GM12878 (cell line): ENCODE results near the gene CLASP1. TPM values are rescaled to one million over a fixed set of nuclear protein-coding genes. Genes with fewer than 3 reads are reported as not detected.

Experiments
- ATAC-seq: fragments of 200-7000 bp; cut with Tn5 transposase; 3 replicates; pipeline ENCODE4 v1.9.1; 2020; ENCODE audit warnings: mild to moderate bottlenecking, moderate library complexity
- BruUV-seq: library from RNA; stranded (reverse); fragments of 400-500 nt; replicated peaks from 2 replicates; lab custom pipeline; 2021; lab: Mats Ljungman, UMichigan
- CTCF ChIA-PET: fragments of 300-600 bp; sonication (Branson Sonifier 250); formaldehyde crosslinking; extraction: SDS; loops from one replicate; lab custom pipeline; 2021; ENCODE audit warnings: inconsistent platforms; lab: Yijun Ruan, JAX
- POLR2A ChIA-PET: fragments of 350-600 bp; formaldehyde crosslinking; extraction: SDS; loops from one replicate; lab custom pipeline; 2021; ENCODE audit warnings: inconsistent platforms; lab: Charles Lee
- RAD21 ChIA-PET: fragments of 300-600 bp; sonication (Branson Sonifier 250); formaldehyde crosslinking; loops from one replicate; lab custom pipeline; 2023; ENCODE audit warnings: antibody characterized with exemption; ENCODE audit not compliant: unreplicated experiment; lab: Charles Lee
- SMC1A ChIA-PET: fragments of 300-600 bp; sonication (Branson Sonifier 250); formaldehyde crosslinking; loops from one replicate; lab custom pipeline; 2023; ENCODE audit not compliant: unreplicated experiment, uncharacterized antibody; lab: Charles Lee
- DNase-seq: peaks from one replicate; pipeline ENCODE4 v3.0.0-alpha.2; 2011; ENCODE audit warnings: low read depth, low spot score
- FAIRE-seq: peaks from 3 replicates; lab custom pipeline; 2011; peaks lifted over from hg19 to GRCh38; lab: Jason Lieb, UNC
- H2AFZ ChIP-seq: 2 replicates; pipeline ENCODE4 v1.6.0; 2011; ENCODE audit warnings: low read depth, low read length, control low read depth; ENCODE audit not compliant: control insufficient read depth
- H3K27ac ChIP-seq: 2 replicates; pipeline ENCODE4 v1.5.1; 2011; ENCODE audit warnings: control low read depth; ENCODE audit not compliant: control insufficient read depth, insufficient read depth
- H3K27me3 ChIP-seq, 2 experiments: replicated peaks in 1 of 2; 2 replicates each; pipeline versions ENCODE4 v1.6.0 to v1.6.1; 2011; ENCODE audit warnings: low read length in 1 of 2; ENCODE audit not compliant: control insufficient read depth in 2 of 2, insufficient read depth in 2 of 2
- H3K36me3 ChIP-seq, 2 experiments: 2 replicates each; pipeline ENCODE4 v1.5.1; 2011; ENCODE audit warnings: low read length in 1 of 2; ENCODE audit not compliant: control insufficient read depth in 2 of 2, insufficient read depth in 2 of 2
- H3K4me1 ChIP-seq: 2 replicates; pipeline ENCODE4 v1.6.1; 2011; ENCODE audit warnings: mild to moderate bottlenecking, low read length, moderate library complexity, mixed read lengths; ENCODE audit not compliant: control insufficient read depth, insufficient read depth
- H3K4me2 ChIP-seq: 2 replicates; pipeline ENCODE4 v1.6.0; 2011; ENCODE audit warnings: control low read depth; ENCODE audit not compliant: control insufficient read depth, insufficient read depth
- H3K4me3 ChIP-seq: fragments of 200-600 bp; sonication (generic); 2 replicates; pipeline ENCODE4 v1.5.1; 2016
- H3K79me2 ChIP-seq: 2 replicates; pipeline ENCODE4 v1.6.0; 2011; ENCODE audit warnings: low read length; ENCODE audit not compliant: control insufficient read depth, insufficient read depth
- H3K9ac ChIP-seq: 2 replicates; pipeline ENCODE4 v1.8.0; 2011; ENCODE audit warnings: low read length, control low read depth, mixed read lengths; ENCODE audit not compliant: control insufficient read depth, insufficient read depth
- H3K9me3 ChIP-seq: replicated peaks from 3 replicates; pipeline ENCODE4 v1.5.1; 2011; ENCODE audit warnings: mild to moderate bottlenecking, low read length; ENCODE audit not compliant: control insufficient read depth, insufficient read depth
- H4K20me1 ChIP-seq: 2 replicates; pipeline ENCODE4 v1.6.0; 2011; ENCODE audit not compliant: control insufficient read depth, insufficient read depth
- BRCA1 ChIP-seq: IDR thresholded peaks from 2 replicates; pipeline ENCODE4 v1.6.1; 2011; ENCODE audit warnings: low read depth, low read length, improper control_type of control experiment
- NFYA ChIP-seq: IDR thresholded peaks from 2 replicates; pipeline ENCODE4 v1.6.1; 2011; ENCODE audit warnings: low read depth, mild to moderate bottlenecking, low read length, improper control_type of control experiment, borderline replicate concordance
- NR2C2 ChIP-seq: IDR thresholded peaks from 2 replicates; pipeline ENCODE4 v1.6.1; 2011; ENCODE audit warnings: borderline replicate concordance, low read depth; ENCODE audit not compliant: control insufficient read depth, insufficient read length
- RAD51 ChIP-seq: fragments of 450-650 bp; IDR thresholded peaks from 2 replicates; pipeline ENCODE4 v1.6.1; 2016; ENCODE audit warnings: moderate library complexity, mild to moderate bottlenecking, inconsistent platforms
- ZSCAN29 ChIP-seq: fragments of 450-650 bp; IDR thresholded peaks from 2 replicates; pipeline ENCODE4 v1.6.1; 2017; ENCODE audit warnings: mild to moderate bottlenecking, moderate library complexity
- WGBS: methylation state at CpG from one replicate; pipeline ENCODE4 v1.1.6; 2016; ENCODE audit warnings: low lambda C conversion rate; ENCODE audit not compliant: insufficient replicate concordance, insufficient coverage; ENCODE audit errors: missing lambda C conversion rate; 5-methylcytosine and 5-hydroxymethylcytosine counted together
- in situ Hi-C: fragments of 300-500 bp; cut with MboI; formaldehyde crosslinking; loops from 9 replicates; pipeline ENCODE4 v1.14.3; 2018; ENCODE audit warnings: mixed read lengths
- intact Hi-C: fragments of 100-400 bp; cut with micrococcal nuclease; formaldehyde crosslinking; loops from one replicate; pipeline ENCODE4 v1.14.2; 2022; ENCODE audit not compliant: unreplicated experiment
- polyA plus RNA-seq, 11 experiments: library from polyadenylated mRNA; depleted of rRNA in 4 of 11; unstranded in 6 of 11; stranded (reverse) in 5 of 11; fragments of >200 nt; fragmentation: Nextera tagmentation in 4 of 11; fragmentation: Illumina TruSeq in 1 of 11; extraction: Ambion mirVana in 4 of 11; extraction: Trizol in 1 of 11; gene quantifications; 1 replicate in 1 of 11; 2 replicates in 10 of 11; pipeline versions ENCODE4 v1.2.1 to v1.2.3, GENCODE V29; 2011 to 2016; ENCODE audit warnings: inconsistent platforms in 2 of 11, missing spikeins in 2 of 11, low read depth in 1 of 11
- total RNA-seq, 4 experiments: library from RNA; depleted of rRNA in 3 of 4; stranded (reverse); fragments of >200 nt in 3 of 4; fragmentation: Illumina TruSeq in 1 of 4; extraction: Trizol in 1 of 4; gene quantifications; 2 replicates each; pipeline versions ENCODE4 v1.2.1 to v1.2.3, GENCODE V29; 2013 to 2021
- TF ChIP-seq, protein P1 (sequence below): fragments of 150-350 bp; IDR thresholded peaks from 2 replicates; pipeline ENCODE4 v1.6.1; 2014; ENCODE audit warnings: mild to moderate bottlenecking, low read depth, low read length
- TF ChIP-seq, protein P2 (sequence below): fragments of 450-650 bp; IDR thresholded peaks from 2 replicates; pipeline ENCODE4 v1.6.1; 2018; ENCODE audit warnings: borderline replicate concordance, mild to moderate bottlenecking; ENCODE audit not compliant: partially characterized antibody

Gene CLASP1
- total and polyA plus RNA-seq, 10 of the 15 experiments (the other 5 are each of a cell fraction or from before 2014, with no cell fraction given), result 1.4 to 62.4 (median 32.9) TPM

DNA sequence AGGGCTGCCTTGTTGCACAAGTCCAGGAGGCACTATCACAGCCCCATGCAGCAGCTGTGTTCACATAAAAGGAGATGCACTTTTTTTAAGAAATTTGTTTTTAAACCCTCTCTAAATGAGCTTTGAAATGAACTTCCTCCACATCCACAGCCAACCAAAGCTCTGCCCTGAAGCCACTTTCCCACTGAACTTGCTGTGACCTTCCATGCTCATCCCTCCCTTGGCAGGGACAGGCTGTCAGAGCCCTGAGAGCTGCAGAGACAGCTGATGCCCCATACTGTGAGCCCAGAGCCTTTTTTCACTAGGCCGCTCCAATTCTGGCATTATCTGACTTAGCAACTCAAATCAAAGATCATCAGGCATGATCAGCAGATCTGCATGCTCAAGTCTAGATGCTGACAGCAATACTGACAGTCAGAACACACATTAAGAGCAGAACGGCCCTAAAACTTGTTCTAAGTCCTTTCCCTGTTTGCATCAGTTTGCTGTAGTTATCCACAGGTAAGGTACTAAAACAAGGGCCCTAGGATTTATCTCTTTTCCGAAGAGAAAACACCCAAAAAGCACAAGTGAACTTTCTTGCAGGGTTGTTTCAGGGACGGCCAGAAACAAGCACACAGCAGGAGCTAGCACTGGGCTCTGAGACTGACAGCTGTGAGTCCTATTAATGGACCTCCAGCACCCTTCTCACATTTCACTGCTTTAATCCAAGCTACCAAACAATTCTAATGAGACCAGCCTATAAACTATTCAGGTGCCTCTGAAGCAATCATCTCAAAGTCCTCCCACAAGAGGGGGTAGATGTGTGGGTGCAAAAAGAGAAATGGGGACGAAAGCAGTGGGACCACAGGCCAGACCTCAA lies 83.6 kb downstream of the CLASP1 start:
- no peak overlapping the region for H3K4me3 ChIP-seq
- peaks cover 5% of the 10 kb centered on the region; the same call in 2 of the 3 replicates for H3K9me3 ChIP-seq
- ChIA-PET POLR2A (interaction anchor here (1.1 kb wide), 2 partner anchors 12 to 35 kb away, joined by 3 to 4 read pairs; partner anchors contain the start of gene RNU4ATAC), CTCF (no interaction called here), SMC1A (interaction anchor here (1.0 to 1.7 kb wide), 4 partner anchors 9 to 80 kb away, joined by 3 to 4 read pairs (median 3); no protein-coding TSS in a partner anchor), RAD21 (no interaction called here)
- DNase-seq, result no peak
- TF ChIP-seq ZSCAN29 (no peak), NFYA (no peak), RAD51 (no peak)
- peaks cover 2% of the 10 kb centered on the region in 2 experiments; a peak in 2 of 4 replicates for H3K36me3 ChIP-seq
- intact Hi-C loops (no loop called here), in situ Hi-C loops (no loop called here)
- H3K4me1 ChIP-seq, result peaks cover 15% of the 10 kb centered on the region
- WGBS, result 96% methylated on average over 5 of the region's 5 CpGs
- no TSS peak for BruUV-seq
- no peak overlapping the region for H3K4me2 ChIP-seq
- H3K9ac ChIP-seq, result no peak overlapping the region
- no peak overlapping the region for H2AFZ ChIP-seq
- no peak overlapping the region for H3K27ac ChIP-seq
- no peaks in the 10 kb centered on the region for H4K20me1 ChIP-seq
- H3K27me3 ChIP-seq, result no peaks in the 10 kb centered on the region
- H3K79me2 ChIP-seq, result peaks cover 37% of the 10 kb centered on the region
- no peak for ATAC-seq
- FAIRE-seq, result no peak

- ChIA-PET SMC1A (interaction anchor here (1.0 to 2.9 kb wide), 3 partner anchors 14 to 81 kb away, joined by 3 to 11 read pairs (median 4); no protein-coding TSS in a partner anchor), POLR2A (no interaction called here), RAD21 (no interaction called here)
- Histone ChIP-seq H3K4me2 (no peak overlapping the region), H3K9ac (no peak overlapping the region), H3K36me3 (peaks cover 2% of the 10 kb centered on the region in 2 experiments; a peak in 2 of 4 replicates), H3K9me3 (peaks cover 5% of the 10 kb centered on the region; the same call in 2 of the 3 replicates), H3K27me3 (no peaks in the 10 kb centered on the region)
- no TSS peak for BruUV-seq
- WGBS, result 97% methylated on average over 3 of the region's 3 CpGs
- in situ Hi-C loops, result no loop called here
- TF ChIP-seq, protein P1, sequence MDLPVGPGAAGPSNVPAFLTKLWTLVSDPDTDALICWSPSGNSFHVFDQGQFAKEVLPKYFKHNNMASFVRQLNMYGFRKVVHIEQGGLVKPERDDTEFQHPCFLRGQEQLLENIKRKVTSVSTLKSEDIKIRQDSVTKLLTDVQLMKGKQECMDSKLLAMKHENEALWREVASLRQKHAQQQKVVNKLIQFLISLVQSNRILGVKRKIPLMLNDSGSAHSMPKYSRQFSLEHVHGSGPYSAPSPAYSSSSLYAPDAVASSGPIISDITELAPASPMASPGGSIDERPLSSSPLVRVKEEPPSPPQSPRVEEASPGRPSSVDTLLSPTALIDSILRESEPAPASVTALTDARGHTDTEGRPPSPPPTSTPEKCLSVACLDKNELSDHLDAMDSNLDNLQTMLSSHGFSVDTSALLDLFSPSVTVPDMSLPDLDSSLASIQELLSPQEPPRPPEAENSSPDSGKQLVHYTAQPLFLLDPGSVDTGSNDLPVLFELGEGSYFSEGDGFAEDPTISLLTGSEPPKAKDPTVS, result no peak
- TF ChIP-seq BRCA1 (no peak), NR2C2 (no peak)
- TF ChIP-seq, protein P2, sequence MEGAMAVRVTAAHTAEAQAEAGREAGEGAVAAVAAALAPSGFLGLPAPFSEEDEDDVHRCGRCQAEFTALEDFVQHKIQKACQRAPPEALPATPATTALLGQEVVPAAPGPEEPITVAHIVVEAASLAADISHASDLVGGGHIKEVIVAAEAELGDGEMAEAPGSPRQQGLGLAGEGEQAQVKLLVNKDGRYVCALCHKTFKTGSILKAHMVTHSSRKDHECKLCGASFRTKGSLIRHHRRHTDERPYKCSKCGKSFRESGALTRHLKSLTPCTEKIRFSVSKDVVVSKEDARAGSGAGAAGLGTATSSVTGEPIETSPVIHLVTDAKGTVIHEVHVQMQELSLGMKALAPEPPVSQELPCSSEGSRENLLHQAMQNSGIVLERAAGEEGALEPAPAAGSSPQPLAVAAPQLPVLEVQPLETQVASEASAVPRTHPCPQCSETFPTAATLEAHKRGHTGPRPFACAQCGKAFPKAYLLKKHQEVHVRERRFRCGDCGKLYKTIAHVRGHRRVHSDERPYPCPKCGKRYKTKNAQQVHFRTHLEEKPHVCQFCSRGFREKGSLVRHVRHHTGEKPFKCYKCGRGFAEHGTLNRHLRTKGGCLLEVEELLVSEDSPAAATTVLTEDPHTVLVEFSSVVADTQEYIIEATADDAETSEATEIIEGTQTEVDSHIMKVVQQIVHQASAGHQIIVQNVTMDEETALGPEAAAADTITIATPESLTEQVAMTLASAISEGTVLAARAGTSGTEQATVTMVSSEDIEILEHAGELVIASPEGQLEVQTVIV, result no peak
- TF ChIP-seq, all 136 proteins: peak for 0
- H2AFZ ChIP-seq, result no peak overlapping the region
- peaks cover 40% of the 10 kb centered on the region for H3K79me2 ChIP-seq
- no peak overlapping the region for H3K4me3 ChIP-seq
- intact Hi-C loops, result no loop called here
- DNase-seq, result no peak
- no peak overlapping the region for H3K27ac ChIP-seq
- no peak for ATAC-seq
- no peak for FAIRE-seq
- H3K4me1 ChIP-seq, result peaks cover 13% of the 10 kb centered on the region
- CTCF ChIA-PET, result interaction anchor here (1.0 kb wide), 1 partner anchor 30 kb away, joined by 3 read pairs; no protein-coding TSS in a partner anchor
- H4K20me1 ChIP-seq, result no peaks in the 10 kb centered on the region
Measured at GRCh38 chr2:121564905-121565304, 84.4 kb downstream of the CLASP1 start.
